ENCODE measurements around the gene FYN. TPM values are rescaled to one million over a fixed set of nuclear protein-coding genes. Genes with fewer than 3 reads are reported as not detected.

The FYN gene
- total RNA-seq, 1 donor from 2014 or later = 474 TPM

- H3K4me1 Mint-ChIP-seq (ENCODE audit: unreplicated experiment) = peaks cover 57% of the 10 kb centered on the region
- no peak overlapping the region for H3K4me3 Mint-ChIP-seq (ENCODE audit: unreplicated experiment)
- no peak for DNase-seq (ENCODE audit: low spot score)
- H3K27me3 Mint-ChIP-seq (ENCODE audit: unreplicated experiment) = peaks cover 5% of the 10 kb centered on the region
- no peaks in the 10 kb centered on the region for H3K9me3 Mint-ChIP-seq (ENCODE audit: unreplicated experiment)
- peaks cover 24% of the 10 kb centered on the region for H3K36me3 Mint-ChIP-seq (ENCODE audit: low read depth, unreplicated experiment)
- peak overlapping the region; percentile 54 for H3K27ac Mint-ChIP-seq (ENCODE audit: unreplicated experiment)
- no peak for TF ChIP-seq CTCF (IDR thresholded peaks at IDR 0.05; ENCODE audit: unreplicated experiment)
Measured at GRCh38 chr6:111844921-111845320, 28.3 kb downstream of the FYN start.

- Mint-ChIP-seq H3K27me3 (ENCODE audit: unreplicated experiment) (peaks cover 5% of the 10 kb centered on the region), H3K36me3 (ENCODE audit: low read depth, unreplicated experiment) (peaks cover 21% of the 10 kb centered on the region), H3K4me3 (ENCODE audit: unreplicated experiment) (no peak overlapping the region), H3K4me1 (ENCODE audit: unreplicated experiment) (peaks cover 56% of the 10 kb centered on the region), H3K27ac (ENCODE audit: unreplicated experiment) (peak overlapping the region; percentile 54), H3K9me3 (ENCODE audit: unreplicated experiment) (no peaks in the 10 kb centered on the region)
- DNase-seq (ENCODE audit: low spot score) = no peak
- TF ChIP-seq CTCF (IDR thresholded peaks at IDR 0.05; ENCODE audit: unreplicated experiment) = no peak
Measured at GRCh38 chr6:111844376-111844775, 28.9 kb downstream of the FYN start.

- peaks cover 24% of the 10 kb centered on the region for H3K36me3 Mint-ChIP-seq (ENCODE audit: low read depth, unreplicated experiment)
- no peak for TF ChIP-seq CTCF (IDR thresholded peaks at IDR 0.05; ENCODE audit: unreplicated experiment)
- H3K27ac Mint-ChIP-seq (ENCODE audit: unreplicated experiment) = no peak overlapping the region
- no peak overlapping the region for H3K4me3 Mint-ChIP-seq (ENCODE audit: unreplicated experiment)
- H3K27me3 Mint-ChIP-seq (ENCODE audit: unreplicated experiment) = peaks cover 5% of the 10 kb centered on the region
- DNase-seq (ENCODE audit: low spot score) = no peak
- H3K9me3 Mint-ChIP-seq (ENCODE audit: unreplicated experiment) = no peaks in the 10 kb centered on the region
- H3K4me1 Mint-ChIP-seq (ENCODE audit: unreplicated experiment) = peaks cover 59% of the 10 kb centered on the region
Measured at GRCh38 chr6:111843347-111844147, 29.7 kb downstream of the FYN start.

- no peak for TF ChIP-seq CTCF (IDR thresholded peaks at IDR 0.05; ENCODE audit: unreplicated experiment)
- Mint-ChIP-seq H3K27ac (ENCODE audit: unreplicated experiment) (no peak overlapping the region), H3K4me1 (ENCODE audit: unreplicated experiment) (peaks cover 57% of the 10 kb centered on the region), H3K4me3 (ENCODE audit: unreplicated experiment) (no peak overlapping the region), H3K27me3 (ENCODE audit: unreplicated experiment) (peaks cover 5% of the 10 kb centered on the region), H3K9me3 (ENCODE audit: unreplicated experiment) (no peaks in the 10 kb centered on the region), H3K36me3 (ENCODE audit: low read depth, unreplicated experiment) (peaks cover 29% of the 10 kb centered on the region)
- DNase-seq (ENCODE audit: low spot score) = no peak
Measured at GRCh38 chr6:111842891-111843290, 30.4 kb downstream of the FYN start.

GRCh38 chr6:111842271-111842822, 30.9 kb downstream of the FYN start:
- no peak for DNase-seq (ENCODE audit: low spot score)
- no peak overlapping the region for H3K27ac Mint-ChIP-seq (ENCODE audit: unreplicated experiment)
- H3K9me3 Mint-ChIP-seq (ENCODE audit: unreplicated experiment) = no peaks in the 10 kb centered on the region
- no peak overlapping the region for H3K4me3 Mint-ChIP-seq (ENCODE audit: unreplicated experiment)
- H3K4me1 Mint-ChIP-seq (ENCODE audit: unreplicated experiment) = peaks cover 57% of the 10 kb centered on the region
- no peak for TF ChIP-seq CTCF (IDR thresholded peaks at IDR 0.05; ENCODE audit: unreplicated experiment)
- peaks cover 34% of the 10 kb centered on the region for H3K36me3 Mint-ChIP-seq (ENCODE audit: low read depth, unreplicated experiment)
- peaks cover 10% of the 10 kb centered on the region for H3K27me3 Mint-ChIP-seq (ENCODE audit: unreplicated experiment)
